Posterior vena cava (tissue), 2 donors: ENCODE results near the gene SIM2. TPM values are rescaled to one million over a fixed set of nuclear protein-coding genes. Genes with fewer than 3 reads are reported as not detected.

Experiments
- DNase-seq: peaks from one replicate; pipeline ENCODE4 v3.0.0-alpha.2; 2020; ENCODE audit warnings: low spot score
- intact Hi-C, 2 donors: fragments of 100-400 bp; cut with DNase I; formaldehyde crosslinking; loops; one replicate each; pipeline versions ENCODE4 v1.14.1 to v1.14.2; 2022 to 2023
- total RNA-seq, 2 donors: library from RNA; stranded (reverse); fragmentation: NEBNext Ultra II Directional; extraction: Animal tissue kit (Norgen Biotek cat#: 25700); gene quantifications; one replicate each; pipeline ENCODE4 v1.2.1, GENCODE V29; 2021
- donor health status: DM: yes; HTN: yes; CAD: no.
- donor health status: DM: yes; HTN: yes; CAD: no.

SIM2 gene
- total RNA-seq, 2 donors from 2014 or later: not detected

DNA sequence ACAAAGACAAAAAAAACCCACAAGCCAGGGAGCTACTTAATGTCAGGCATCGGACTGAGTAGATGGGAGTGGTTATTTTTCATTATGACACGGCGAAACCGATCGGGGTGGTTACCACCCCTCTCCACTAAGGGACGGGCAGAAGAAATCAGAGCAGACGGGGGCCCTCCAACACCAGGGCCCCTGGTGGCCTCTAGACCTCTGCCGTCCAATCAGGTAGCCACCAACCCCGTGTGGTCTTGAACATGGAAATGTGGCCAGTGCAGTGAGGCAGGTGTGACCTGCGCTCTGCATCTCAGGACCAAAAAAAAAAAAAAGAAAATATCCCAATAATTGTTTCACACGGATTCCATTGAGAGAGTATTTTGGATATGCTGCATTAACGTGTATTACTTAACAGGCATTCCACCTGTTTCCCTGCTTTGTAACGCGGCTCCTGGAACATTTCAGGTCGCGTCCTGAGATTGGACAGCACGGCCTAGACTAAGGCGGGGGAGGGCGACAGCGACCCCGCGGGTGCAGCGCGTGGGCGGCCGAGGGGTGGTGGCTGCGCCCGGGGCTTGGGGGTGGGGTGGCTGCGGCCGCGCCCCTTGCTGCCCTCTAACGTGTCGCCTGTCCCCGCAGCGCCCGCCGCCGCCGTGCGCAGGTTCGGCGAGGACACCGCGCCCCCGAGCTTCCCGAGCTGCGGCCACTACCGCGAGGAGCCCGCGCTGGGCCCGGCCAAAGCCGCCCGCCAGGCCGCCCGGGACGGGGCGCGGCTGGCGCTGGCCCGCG lies 48.3 kb downstream of the SIM2 start:
- intact Hi-C loops: no loop called here
- DNase-seq: peak; percentile 70

DNA sequence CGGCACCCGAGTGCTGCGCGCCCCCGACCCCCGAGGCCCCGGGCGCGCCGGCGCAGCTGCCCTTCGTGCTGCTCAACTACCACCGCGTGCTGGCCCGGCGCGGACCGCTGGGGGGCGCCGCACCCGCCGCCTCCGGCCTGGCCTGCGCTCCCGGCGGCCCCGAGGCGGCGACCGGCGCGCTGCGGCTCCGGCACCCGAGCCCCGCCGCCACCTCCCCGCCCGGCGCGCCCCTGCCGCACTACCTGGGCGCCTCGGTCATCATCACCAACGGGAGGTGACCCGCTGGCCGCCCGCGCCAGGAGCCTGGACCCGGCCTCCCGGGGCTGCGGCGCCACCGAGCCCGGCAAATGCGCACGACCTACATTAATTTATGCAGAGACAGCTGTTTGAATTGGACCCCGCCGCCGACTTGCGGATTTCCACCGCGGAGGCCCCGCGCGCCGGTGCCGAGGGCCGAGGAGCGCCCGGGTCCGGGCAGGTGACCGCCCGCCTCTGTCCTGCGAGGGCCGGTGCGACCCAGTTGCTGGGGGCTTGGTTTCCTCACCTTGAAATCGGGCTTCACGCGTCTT lies 49.0 kb downstream of the SIM2 start:
- peak; percentile 80 for DNase-seq
- intact Hi-C loops: no loop called here

DNA sequence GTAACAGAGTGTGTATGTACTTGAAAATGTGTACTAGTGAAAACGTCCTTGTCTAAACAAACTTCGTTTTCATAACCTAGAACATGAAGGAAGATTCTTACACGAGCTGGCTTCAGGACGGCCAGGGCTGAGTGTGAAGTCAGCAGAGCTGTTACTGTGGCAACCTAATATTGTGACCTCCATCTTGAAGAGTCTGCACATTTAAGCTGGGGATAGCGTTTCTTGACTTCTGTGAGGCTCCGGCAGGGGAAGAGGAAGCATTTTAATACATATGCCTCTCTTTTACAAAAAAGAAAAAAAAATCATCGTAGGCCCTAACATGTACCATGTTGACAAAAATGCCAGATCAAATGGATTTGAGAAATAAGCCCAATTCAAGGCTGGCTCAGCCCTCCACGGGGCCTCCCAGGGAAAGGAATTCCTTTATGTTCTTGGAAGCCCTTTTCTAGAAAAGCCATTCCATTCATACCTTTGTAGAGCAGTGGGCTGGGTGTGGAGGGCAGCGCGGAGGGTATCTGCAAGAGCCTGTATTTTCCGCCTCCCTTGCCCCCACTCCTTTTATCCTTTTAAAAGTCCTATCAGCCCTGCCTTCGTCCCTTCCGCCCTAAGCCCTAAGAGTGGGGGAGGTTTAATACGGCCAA lies 51.1 kb downstream of the SIM2 start:
- intact Hi-C loops: loop anchor here in 1 of 2 donors (10.0 kb wide), 1 partner anchor 175 kb away; no protein-coding TSS in a partner anchor
- DNase-seq: peak; percentile 48

DNA sequence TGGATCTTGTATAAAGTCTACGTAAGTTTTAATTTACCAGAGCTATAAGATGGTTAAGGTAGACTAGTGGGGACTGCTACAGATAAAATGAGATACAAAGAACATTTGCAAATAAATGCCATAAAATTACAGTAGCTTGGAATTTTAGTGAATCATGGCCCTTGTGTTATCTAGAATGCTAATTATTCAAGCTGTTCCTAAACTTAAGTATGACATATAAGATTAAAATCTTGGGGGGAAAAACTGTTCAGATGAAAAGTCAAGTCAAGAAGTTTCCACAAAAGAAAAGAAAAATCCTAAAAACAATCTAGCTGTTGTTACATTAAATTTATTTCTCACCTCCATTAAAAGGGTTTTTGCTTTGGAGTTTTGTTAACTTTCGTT lies 51.7 kb downstream of the SIM2 start:
- DNase-seq: no peak
- intact Hi-C loops: loop anchor here in 1 of 2 donors (10.0 kb wide), 1 partner anchor 174 kb away; no protein-coding TSS in a partner anchor

DNA sequence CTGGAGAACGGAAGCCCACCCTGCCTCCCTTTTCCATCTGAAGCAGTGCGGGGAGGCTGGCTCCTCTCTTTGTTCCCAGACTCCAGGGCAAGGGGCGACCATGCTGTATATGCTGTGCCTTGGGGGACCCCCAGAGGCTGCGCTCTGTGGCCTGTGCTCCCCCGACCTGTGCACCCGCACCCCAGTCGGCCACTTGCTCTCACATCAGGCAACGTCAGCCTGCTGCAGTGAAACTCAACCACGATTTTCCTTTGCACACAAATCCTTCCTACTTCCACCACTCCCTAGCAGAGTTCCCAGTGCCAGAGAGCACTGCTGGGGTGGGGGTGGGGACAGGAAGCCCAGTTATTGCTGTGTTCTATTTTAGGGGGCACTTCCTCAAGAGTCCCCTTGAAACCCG lies 52.5 kb downstream of the SIM2 start:
- intact Hi-C loops: loop anchor here in 1 of 2 donors (10.0 kb wide), 1 partner anchor 173 kb away; no protein-coding TSS in a partner anchor
- peak; percentile 66 for DNase-seq

DNA sequence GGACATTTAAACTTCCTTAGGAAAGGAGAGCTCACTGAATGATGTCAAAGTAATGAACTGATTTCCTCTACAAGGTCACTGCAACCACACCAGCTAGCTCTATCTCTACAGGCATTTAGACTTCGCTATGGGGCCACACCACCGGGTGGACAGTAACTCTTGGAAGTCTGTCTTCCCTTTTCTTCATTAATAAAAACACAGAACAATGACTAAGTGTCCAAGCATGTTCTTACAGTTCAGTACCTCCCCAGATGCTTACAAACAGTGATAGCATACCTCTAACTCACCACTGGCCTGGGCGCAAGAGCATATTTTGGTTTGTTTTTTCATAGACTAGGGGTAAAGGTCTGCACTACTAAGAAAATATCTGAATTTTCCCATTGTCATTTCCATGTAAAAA lies 54.6 kb downstream of the SIM2 start:
- intact Hi-C loops: loop anchor here in 1 of 2 donors (10.0 kb wide), 1 partner anchor 171 kb away; no protein-coding TSS in a partner anchor
- DNase-seq: no peak

DNA sequence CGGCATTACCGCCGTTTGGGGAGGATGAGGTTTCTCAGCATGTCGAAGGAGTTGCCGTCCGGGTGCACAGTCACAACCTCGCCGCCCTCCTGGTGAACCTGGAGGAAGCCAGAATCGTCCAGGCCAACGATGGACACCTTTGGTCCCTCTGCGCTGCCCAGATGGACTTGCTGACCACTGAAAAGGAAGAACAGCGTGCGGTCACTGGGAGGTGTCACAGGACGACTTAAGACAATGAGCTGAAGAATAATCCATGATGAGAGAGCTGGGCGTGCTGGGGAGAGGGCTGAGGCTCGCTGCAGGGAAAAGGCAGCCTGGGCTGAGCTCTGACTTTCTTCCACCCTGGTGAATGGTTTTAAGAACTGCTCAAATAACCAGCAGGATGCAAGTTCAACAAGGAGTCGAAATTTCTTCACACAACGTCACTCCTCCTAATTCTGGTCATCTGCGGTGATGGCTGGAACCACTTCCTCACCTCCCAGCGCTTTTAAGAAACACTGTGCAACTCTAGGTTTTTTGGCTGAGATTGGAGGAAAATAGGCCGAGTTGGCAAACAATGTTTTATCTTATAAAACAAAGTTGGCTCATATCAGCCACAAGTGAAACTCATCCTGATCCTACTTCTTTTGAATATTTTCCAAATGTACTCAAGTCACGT lies 55.5 kb downstream of the SIM2 start:
- intact Hi-C loops: loop anchor here in 1 of 2 donors (10.0 kb wide), 1 partner anchor 170 kb away; no protein-coding TSS in a partner anchor
- peak; percentile 74 for DNase-seq

DNA sequence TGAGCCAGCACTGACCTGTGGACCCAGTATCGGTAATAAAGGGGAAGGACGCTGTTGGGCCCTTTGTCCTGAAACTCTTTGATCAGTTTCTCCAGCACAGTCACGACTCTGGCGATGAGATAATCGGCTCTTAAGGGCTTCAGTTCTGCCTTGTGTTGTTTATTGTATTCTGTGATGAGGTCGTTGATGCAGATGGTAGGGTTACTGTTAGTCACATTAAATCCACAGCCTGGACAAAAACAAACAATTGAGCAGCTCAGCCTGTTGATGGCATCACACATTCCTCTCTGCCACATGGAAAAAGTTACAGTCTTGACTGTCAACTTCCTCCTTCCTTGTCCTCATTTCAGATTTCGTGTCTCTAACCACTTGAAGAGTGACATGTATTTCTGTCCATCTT lies 57.6 kb downstream of the SIM2 start:
- intact Hi-C loops: loop anchor here in 1 of 2 donors (10.0 kb wide), 1 partner anchor 168 kb away; no protein-coding TSS in a partner anchor
- DNase-seq: no peak

DNA sequence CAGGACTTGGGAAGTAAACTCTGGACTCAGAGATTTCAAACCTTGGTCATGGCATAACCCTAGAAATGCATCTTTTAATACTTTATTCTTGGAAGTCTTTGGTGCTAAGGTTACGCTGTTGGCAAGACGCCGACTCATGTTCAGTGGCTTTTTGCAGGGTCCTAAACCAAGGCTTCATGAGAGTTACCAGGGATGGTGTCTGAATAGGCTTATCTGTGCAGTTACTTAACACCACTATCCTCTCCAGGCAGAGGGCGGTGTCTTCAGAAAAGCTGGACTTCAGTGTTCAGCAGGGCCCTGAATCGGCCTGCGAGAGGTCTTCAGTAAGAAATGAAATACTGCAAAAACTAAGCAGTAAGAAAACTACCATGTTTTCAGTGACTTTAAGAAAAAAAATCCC lies 58.3 kb downstream of the SIM2 start:
- DNase-seq: no peak
- intact Hi-C loops: loop anchor here in 1 of 2 donors (10.0 kb wide), 1 partner anchor 168 kb away; no protein-coding TSS in a partner anchor

DNA sequence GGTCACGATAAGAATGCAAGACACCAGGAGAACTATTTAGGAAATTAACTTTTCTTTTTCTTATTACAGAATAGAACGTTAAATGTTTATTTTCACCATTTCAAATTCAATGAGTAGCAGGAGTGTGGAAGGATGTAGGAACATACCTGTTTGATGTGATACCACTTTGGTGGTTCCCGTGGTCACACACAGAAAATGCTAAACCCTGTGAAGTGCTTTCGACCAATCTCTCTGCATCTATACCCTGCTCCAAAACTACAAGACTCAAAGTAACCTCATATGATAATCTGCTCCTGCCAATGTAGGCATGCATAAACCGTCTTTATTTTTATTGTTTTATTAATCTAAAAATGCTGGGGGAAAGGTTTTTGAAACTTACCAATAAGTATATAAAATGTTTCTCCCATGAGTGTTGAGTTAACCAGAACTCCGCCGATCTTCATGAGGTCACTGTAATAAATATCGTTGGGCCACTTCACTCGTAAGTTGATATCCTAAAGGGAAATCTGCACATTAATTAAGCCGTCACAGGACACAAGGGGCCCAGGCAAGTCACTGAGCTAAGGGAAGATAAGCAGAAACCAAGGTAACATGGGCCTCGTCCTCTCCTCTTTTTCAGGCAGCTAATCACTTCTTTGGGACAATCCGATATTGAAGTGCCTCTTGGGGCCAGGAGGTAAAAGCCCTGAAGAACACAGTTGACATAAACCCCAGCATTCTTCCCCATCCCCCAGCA lies 60.6 kb downstream of the SIM2 start:
- intact Hi-C loops: loop anchor here (10.0 kb wide), 2 partner anchors 155 to 165 kb away; no protein-coding TSS in a partner anchor
- no peak for DNase-seq

DNA sequence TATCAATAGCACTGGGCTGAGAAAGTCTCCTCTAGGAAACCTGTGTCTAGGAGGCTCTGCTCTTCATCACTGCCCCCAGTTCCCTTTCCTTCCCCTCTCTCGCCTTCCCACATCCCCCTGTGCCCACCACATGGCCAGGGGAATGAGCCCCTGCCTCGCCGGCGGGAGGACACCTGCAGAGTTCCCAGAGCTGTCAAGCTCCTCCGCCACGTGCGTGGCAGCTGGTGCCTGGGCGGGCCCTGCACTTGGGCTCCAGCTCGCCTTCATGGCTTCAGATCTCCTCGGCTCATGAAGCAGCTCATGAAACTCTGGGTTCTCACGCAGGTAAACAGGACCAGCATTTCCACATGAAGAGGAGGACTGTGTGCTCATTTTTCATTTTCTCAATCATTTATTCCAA lies 62.8 kb downstream of the SIM2 start:
- intact Hi-C loops: loop anchor here in 1 of 2 donors (10.0 kb wide), 1 partner anchor 153 kb away; no protein-coding TSS in a partner anchor
- DNase-seq: no peak

DNA sequence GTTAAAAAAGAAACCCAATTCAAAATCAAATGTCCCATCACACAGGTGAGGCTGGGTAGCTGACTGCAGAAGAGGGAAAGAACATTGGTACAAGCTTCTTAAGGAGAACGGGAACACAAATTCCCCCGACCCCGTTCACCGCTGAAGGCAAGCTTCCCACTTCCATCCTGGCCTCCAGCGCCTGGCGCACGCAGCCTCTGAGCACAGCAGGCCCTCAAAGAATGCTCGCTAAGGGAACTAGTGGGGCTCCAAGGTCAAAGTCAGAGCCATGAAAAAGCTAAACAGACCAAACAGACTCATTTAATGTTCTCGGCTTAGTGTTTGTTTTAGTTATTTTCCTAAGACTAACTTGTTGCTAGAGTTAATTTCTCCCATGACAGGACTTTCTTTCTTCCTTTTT lies 63.7 kb downstream of the SIM2 start:
- DNase-seq: no peak
- intact Hi-C loops: loop anchor here in 1 of 2 donors (10.0 kb wide), 1 partner anchor 152 kb away; no protein-coding TSS in a partner anchor

DNA sequence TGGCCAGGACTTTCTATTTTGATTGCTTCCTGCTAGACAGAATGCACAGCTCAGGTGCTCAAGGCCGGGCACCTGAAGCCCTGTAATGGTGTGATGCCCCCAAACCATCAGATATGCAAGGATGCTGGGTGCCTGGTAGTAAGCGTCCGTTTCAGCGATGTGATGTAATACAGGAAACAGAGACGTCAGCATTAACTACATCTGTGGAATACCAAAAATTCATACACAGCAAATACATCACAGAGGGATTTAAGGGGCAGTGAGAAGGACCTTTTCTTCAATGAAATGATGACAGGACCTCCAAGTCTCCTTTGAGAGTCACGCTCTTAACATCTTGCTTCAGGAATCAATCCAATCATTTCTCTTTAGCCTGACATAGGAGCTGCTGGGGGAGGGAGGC lies 64.4 kb downstream of the SIM2 start:
- no peak for DNase-seq
- intact Hi-C loops: loop anchor here in 1 of 2 donors (10.0 kb wide), 1 partner anchor 151 kb away; no protein-coding TSS in a partner anchor

DNA sequence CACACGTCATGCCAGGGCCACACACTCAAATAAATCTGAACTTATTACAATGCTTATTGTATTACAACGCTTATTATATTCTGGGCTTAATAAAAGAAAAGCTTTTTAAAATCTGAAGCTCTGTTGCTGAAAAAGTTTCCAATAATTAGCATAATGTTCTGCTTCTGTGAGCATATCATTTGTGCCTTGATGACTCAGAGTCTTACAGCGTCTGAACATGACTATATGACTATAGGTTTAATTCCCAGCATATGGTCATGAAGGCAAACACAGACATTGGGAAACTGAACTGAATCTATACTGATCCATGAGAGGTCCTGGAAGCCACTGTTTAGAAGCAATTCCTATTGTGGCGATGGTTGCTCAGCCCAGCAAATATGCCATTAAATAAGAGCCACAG lies 66.3 kb downstream of the SIM2 start:
- intact Hi-C loops: loop anchor here in 1 of 2 donors (10.0 kb wide), 1 partner anchor 150 kb away; no protein-coding TSS in a partner anchor
- DNase-seq: no peak

DNA sequence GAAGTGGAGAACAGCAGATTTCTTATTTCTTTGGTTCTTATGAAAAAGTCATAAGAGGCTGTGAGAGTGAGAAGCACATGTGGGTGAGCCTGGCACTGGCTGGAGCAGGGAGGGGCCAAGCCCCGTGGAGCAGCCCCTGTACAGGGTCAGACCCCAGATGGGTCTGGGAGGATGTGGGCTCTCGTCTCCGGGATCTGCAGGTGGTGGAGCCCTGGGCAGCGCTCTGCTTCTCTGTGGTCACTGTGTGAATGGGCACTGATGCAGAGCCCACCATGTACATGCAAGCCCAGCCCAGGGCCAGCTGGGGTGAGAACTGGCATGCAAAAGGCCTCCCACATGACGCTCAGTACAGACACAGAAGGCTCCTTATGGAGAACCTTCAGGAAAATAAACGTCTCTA lies 67.6 kb downstream of the SIM2 start:
- intact Hi-C loops: loop anchor here in 1 of 2 donors (10.0 kb wide), 1 partner anchor 148 kb away; no protein-coding TSS in a partner anchor
- DNase-seq: no peak

DNA sequence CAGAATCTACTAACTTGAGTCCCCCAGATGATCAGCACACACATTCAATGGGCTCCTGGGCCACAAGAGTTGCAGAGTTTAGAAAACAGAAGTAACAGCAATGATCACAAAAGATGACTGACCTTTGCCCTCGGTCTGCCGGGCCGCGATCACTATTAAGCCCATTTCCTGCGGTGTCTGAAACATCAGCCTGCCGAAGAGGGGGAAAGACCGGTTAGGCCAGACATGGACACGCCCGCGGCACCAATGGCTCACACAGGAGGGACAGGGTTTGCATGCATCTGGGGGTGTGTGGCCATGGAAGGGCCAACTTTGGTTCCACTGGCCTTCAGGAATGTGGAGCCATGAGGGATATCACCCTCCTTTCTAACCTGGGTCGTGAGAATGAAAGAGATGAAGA lies 68.2 kb downstream of the SIM2 start:
- DNase-seq: no peak
- intact Hi-C loops: loop anchor here in 1 of 2 donors (10.0 kb wide), 1 partner anchor 148 kb away; no protein-coding TSS in a partner anchor

DNA sequence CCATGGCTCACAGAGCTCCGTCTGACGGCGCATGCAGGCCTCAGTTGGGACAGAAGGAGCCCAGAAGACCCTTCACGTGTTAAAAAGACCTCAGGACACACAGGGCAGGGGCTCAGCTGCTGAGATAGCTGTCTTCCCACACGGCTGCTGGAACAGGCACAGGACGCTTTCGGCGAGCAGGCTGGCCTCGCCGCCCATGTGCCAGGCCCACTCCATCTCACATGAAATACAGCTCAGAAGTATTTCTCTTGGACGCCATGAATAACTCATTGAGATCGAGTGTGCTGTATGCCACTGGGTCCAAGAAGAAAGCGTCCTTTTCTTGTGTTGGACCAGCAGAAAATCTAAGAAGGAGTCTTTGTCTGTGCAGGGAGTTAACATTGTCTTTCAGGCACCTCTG lies 69.6 kb downstream of the SIM2 start:
- no peak for DNase-seq
- intact Hi-C loops: loop anchor here in 1 of 2 donors (10.0 kb wide), 1 partner anchor 146 kb away; no protein-coding TSS in a partner anchor
